Superior temporal gyrus (tissue), 1 donor: ENCODE measurements around the gene STK11IP.

Source experiments
- DNase-seq: peaks from one replicate; pipeline ENCODE4 v3.0.0-alpha.2; 2016; ENCODE audit errors: extremely low spot score

The STK11IP gene

GRCh38 chr2:219597552-219598307 is at the start of gene STK11IP:
TSS of gene STK11IP (plus strand) at chr2:219597857. CDS start at chr2:219598120, 263 bp downstream.
- peak; percentile 98 for DNase-seq

- no peak for DNase-seq
Measured at GRCh38 chr2:219548990-219549389, 48.7 kb upstream of the STK11IP start.

GRCh38 chr2:219549619-219550018 is 48.0 kb upstream of the STK11IP start:
- no peak for DNase-seq

- no peak for DNase-seq
Measured at GRCh38 chr2:219551441-219552381, 45.9 kb upstream of the STK11IP start.

- peak; percentile 81 for DNase-seq
Measured at GRCh38 chr2:219552382-219553167, 45.1 kb upstream of the STK11IP start.

- DNase-seq = no peak
Measured at GRCh38 chr2:219553168-219553417, 44.6 kb upstream of the STK11IP start.

GRCh38 chr2:219553463-219553963 is 44.1 kb upstream of the STK11IP start:
- DNase-seq = no peak

GRCh38 chr2:219554350-219554749 is 43.3 kb upstream of the STK11IP start:
- no peak for DNase-seq

GRCh38 chr2:219555956-219556355 is 41.7 kb upstream of the STK11IP start:
- DNase-seq = no peak

GRCh38 chr2:219556413-219556812 is 41.2 kb upstream of the STK11IP start:
- no peak for DNase-seq

- no peak for DNase-seq
Measured at GRCh38 chr2:219557320-219557719, 40.3 kb upstream of the STK11IP start.

- no peak for DNase-seq
Measured at GRCh38 chr2:219557791-219558785, 39.6 kb upstream of the STK11IP start.

- no peak for DNase-seq
Measured at GRCh38 chr2:219559156-219559915, 38.3 kb upstream of the STK11IP start.

GRCh38 chr2:219560037-219560892 is 37.4 kb upstream of the STK11IP start:
- DNase-seq = no peak

- DNase-seq = no peak
Measured at GRCh38 chr2:219560893-219561178, 36.8 kb upstream of the STK11IP start.

- DNase-seq = no peak
Measured at GRCh38 chr2:219561179-219562048, 36.2 kb upstream of the STK11IP start.

GRCh38 chr2:219562049-219563020 is 35.3 kb upstream of the STK11IP start:
- DNase-seq = no peak
